H9 (cell line): Measurements from ENCODE around the gene CD1E. TPM values are rescaled to one million over a fixed set of nuclear protein-coding genes. Genes with fewer than 3 reads are reported as not detected.

Source experiments
- DNase-seq: peaks from one replicate; pipeline ENCODE4 v3.0.0-alpha.2; 2017
- H2AFZ ChIP-seq: one replicate; pipeline ENCODE4 v1.6.1; 2013; ENCODE audit warnings: mild to moderate bottlenecking, low read length, control low read depth, moderate library complexity
- H2AK5ac ChIP-seq: 2 replicates; pipeline ENCODE4 v1.6.1; 2013; ENCODE audit warnings: low read length, control low read depth, mixed read lengths; ENCODE audit not compliant: insufficient read length
- H2BK120ac ChIP-seq: one replicate; pipeline ENCODE4 v1.6.1; 2013; ENCODE audit warnings: low read depth, mild to moderate bottlenecking, low read length, control low read depth, inconsistent platforms; ENCODE audit not compliant: poor library complexity, severe bottlenecking
- H2BK12ac ChIP-seq: 2 replicates; pipeline ENCODE4 v1.6.1; 2013; ENCODE audit warnings: low read length, control low read depth, mixed read lengths, low read depth; ENCODE audit not compliant: insufficient read length
- H2BK15ac ChIP-seq: 2 replicates; pipeline ENCODE4 v1.6.1; 2013; ENCODE audit warnings: low read depth, low read length, control low read depth
- H2BK20ac ChIP-seq: one replicate; pipeline ENCODE4 v1.6.1; 2013; ENCODE audit warnings: low read depth, mild to moderate bottlenecking, low read length, control low read depth, inconsistent platforms; ENCODE audit not compliant: poor library complexity, severe bottlenecking
- H2BK5ac ChIP-seq: 2 replicates; pipeline ENCODE4 v1.6.1; 2013; ENCODE audit warnings: low read length, control low read depth, mixed read lengths; ENCODE audit not compliant: insufficient read length
- H3K14ac ChIP-seq: 2 replicates; pipeline ENCODE4 v1.6.1; 2013; ENCODE audit warnings: low read length, control low read depth; ENCODE audit not compliant: insufficient read depth
- H3K18ac ChIP-seq: 2 replicates; pipeline ENCODE4 v1.6.1; 2013; ENCODE audit warnings: low read depth, mild to moderate bottlenecking, mixed read lengths, low read length, control low read depth; ENCODE audit not compliant: insufficient read length
- H3K23ac ChIP-seq: 2 replicates; pipeline ENCODE4 v1.6.1; 2013; ENCODE audit warnings: low read length, control low read depth, mixed read lengths, low read depth; ENCODE audit not compliant: insufficient read length
- H3K23me2 ChIP-seq: 2 replicates; pipeline ENCODE4 v1.6.1; 2013; ENCODE audit warnings: low read depth, mild to moderate bottlenecking, mixed read lengths, low read length, control low read depth; ENCODE audit not compliant: insufficient read length, poor library complexity, severe bottlenecking
- H3K27ac ChIP-seq: 2 replicates; pipeline ENCODE4 v1.5.1; 2013; ENCODE audit warnings: low read length, control low read depth, mixed read lengths, low read depth; ENCODE audit not compliant: insufficient read length
- H3K27me3 ChIP-seq: 2 replicates; pipeline ENCODE4 v1.6.1; 2013; ENCODE audit warnings: low read length, control low read depth, inconsistent platforms; ENCODE audit not compliant: insufficient read depth
- H3K4ac ChIP-seq: 2 replicates; pipeline ENCODE4 v1.6.1; 2013; ENCODE audit warnings: low read depth, mild to moderate bottlenecking, control low read depth, inconsistent platforms, low read length, moderate library complexity
- H3K4me1 ChIP-seq: 2 replicates; pipeline ENCODE4 v1.6.1; 2013; ENCODE audit warnings: low read length, control low read depth, inconsistent platforms; ENCODE audit not compliant: insufficient read depth
- H3K4me2 ChIP-seq: 2 replicates; pipeline ENCODE4 v1.6.1; 2013; ENCODE audit warnings: low read length, control low read depth, mixed read lengths; ENCODE audit not compliant: insufficient read length, insufficient read depth
- H3K56ac ChIP-seq: 2 replicates; pipeline ENCODE4 v1.6.1; 2013; ENCODE audit warnings: low read depth, mild to moderate bottlenecking, mixed read lengths, low read length, control low read depth; ENCODE audit not compliant: insufficient read length
- H3K79me1 ChIP-seq: 2 replicates; pipeline ENCODE4 v1.6.1; 2013; ENCODE audit warnings: low read depth, mild to moderate bottlenecking, moderate library complexity, low read length, control low read depth, inconsistent platforms; ENCODE audit not compliant: insufficient read depth, poor library complexity, severe bottlenecking
- H3K79me2 ChIP-seq: 2 replicates; pipeline ENCODE4 v1.6.1; 2013; ENCODE audit warnings: low read length, control low read depth, inconsistent platforms; ENCODE audit not compliant: insufficient read depth
- H3K9ac ChIP-seq: 2 replicates; pipeline ENCODE4 v1.6.1; 2013; ENCODE audit warnings: low read length, control low read depth, mixed read lengths; ENCODE audit not compliant: insufficient read length; ENCODE audit errors: extremely low read depth
- H3K9me3 ChIP-seq: one replicate; pipeline ENCODE4 v1.6.1; 2013; ENCODE audit warnings: low read depth, low read length, inconsistent platforms; ENCODE audit not compliant: control insufficient read depth
- H3T11ph ChIP-seq: one replicate; pipeline ENCODE4 v1.6.1; 2013; ENCODE audit warnings: mild to moderate bottlenecking, low read length, control low read depth, inconsistent platforms
- H4K20me1 ChIP-seq: one replicate; pipeline ENCODE4 v1.6.1; 2013; ENCODE audit not compliant: control insufficient read depth, insufficient read length, insufficient read depth
- H4K5ac ChIP-seq: 2 replicates; pipeline ENCODE4 v1.6.1; 2013; ENCODE audit warnings: low read depth, mild to moderate bottlenecking, mixed read lengths, low read length, control low read depth; ENCODE audit not compliant: insufficient read length
- H4K8ac ChIP-seq: replicated peaks from 2 replicates; pipeline ENCODE4 v1.6.1; 2013; ENCODE audit warnings: low read length, control low read depth, mixed read lengths, low read depth; ENCODE audit not compliant: insufficient read length
- H4K91ac ChIP-seq: 2 replicates; pipeline ENCODE4 v1.6.1; 2013; ENCODE audit warnings: low read depth, mild to moderate bottlenecking, moderate library complexity, mixed read lengths, low read length, control low read depth; ENCODE audit not compliant: insufficient read length
- H3K27ac Mint-ChIP-seq, 3 experiments: 2 replicates in 2 of 3; 3 replicates in 1 of 3; pipeline ENCODE4 v1.8.0; 2020 to 2021; ENCODE audit warnings: mixed read lengths in 3 of 3, mild to moderate bottlenecking in 1 of 3, moderate library complexity in 1 of 3
- H3K27me3 Mint-ChIP-seq: 2 replicates; pipeline ENCODE4 v1.8.0; 2021; ENCODE audit warnings: low read depth, mild to moderate bottlenecking, moderate library complexity, mixed read lengths
- H3K36me3 Mint-ChIP-seq, 3 experiments: 2 replicates in 2 of 3; 3 replicates in 1 of 3; pipeline ENCODE4 v1.8.0; 2020 to 2021; ENCODE audit warnings: low read depth in 3 of 3, mixed read lengths in 3 of 3; ENCODE audit not compliant: insufficient read depth in 1 of 3
- H3K4me1 Mint-ChIP-seq, 2 experiments: 2 replicates each; pipeline ENCODE4 v1.8.0; 2020; ENCODE audit warnings: mixed read lengths in 2 of 2
- H3K4me3 Mint-ChIP-seq, 2 experiments: 2 replicates in 1 of 2; 3 replicates in 1 of 2; pipeline ENCODE4 v1.8.0; 2020 to 2021; ENCODE audit warnings: mild to moderate bottlenecking in 2 of 2, mixed read lengths in 2 of 2, moderate library complexity in 1 of 2
- H3K9me3 Mint-ChIP-seq, 2 experiments: 2 replicates in 1 of 2; 3 replicates in 1 of 2; pipeline ENCODE4 v1.8.0; 2020; ENCODE audit warnings: mild to moderate bottlenecking in 2 of 2, mixed read lengths in 2 of 2, moderate library complexity in 1 of 2
- WGBS: extraction: QIAGEN DNeasy Blood & Tissue Kit; methylation state at CpG from one replicate; pipeline ENCODE4 v1.1.7; 2013; ENCODE audit warnings: missing lambda C conversion rate, low lambda C conversion rate, mixed read lengths; ENCODE audit not compliant: insufficient read length; ENCODE audit errors: extremely low coverage; 5-methylcytosine and 5-hydroxymethylcytosine counted together
- total RNA-seq: library from RNA; stranded (reverse); gene quantifications from 2 replicates; pipeline ENCODE4 v1.2.1, GENCODE V29; 2021
- TF ChIP-seq, protein P1 (sequence below): fragments of 200-600 bp; sonication (generic); conservative IDR thresholded peaks from 3 replicates; pipeline ENCODE4 v1.8.0; 2021; ENCODE audit warnings: antibody characterized with exemption, mild to moderate bottlenecking

Gene CD1E
- total RNA-seq, 1 experiment from 2014 or later = not detected

GRCh38 chr1:158330391-158331105 is 23.1 kb upstream of the CD1E start:
- Mint-ChIP-seq H3K4me3 (no peak overlapping the region), H3K4me1 (no peaks in the 10 kb centered on the region), H3K27me3 (no peaks in the 10 kb centered on the region; the same call in 1 of the 2 replicates), H3K27ac (no peak overlapping the region), H3K36me3 (no peaks in the 10 kb centered on the region), H3K9me3 (no peaks in the 10 kb centered on the region)
- Histone ChIP-seq H4K91ac (no peak overlapping the region), H2BK120ac (no peak overlapping the region), H2BK12ac (no peak overlapping the region), H2BK5ac (no peak overlapping the region), H3K4me2 (no peak overlapping the region), H3K23me2 (no peaks in the 10 kb centered on the region), H3K14ac (no peak overlapping the region), H3K4me1 (no peaks in the 10 kb centered on the region), H2BK15ac (no peak overlapping the region), H3K27me3 (no peaks in the 10 kb centered on the region), H2AFZ (no peak overlapping the region), H2AK5ac (no peak overlapping the region), H2BK20ac (no peak overlapping the region), H4K8ac (no peak overlapping the region), H4K5ac (no peak overlapping the region), H3K9me3 (no peaks in the 10 kb centered on the region), H3K56ac (no peak overlapping the region), H3K79me2 (no peaks in the 10 kb centered on the region), H4K20me1 (no peaks in the 10 kb centered on the region), H3K4ac (no peak overlapping the region), H3T11ph (no peak overlapping the region), H3K23ac (no peak overlapping the region), H3K18ac (no peak overlapping the region), H3K9ac (no peak overlapping the region), H3K79me1 (no peaks in the 10 kb centered on the region), H3K27ac (no peak overlapping the region)
- no CpG with 5 or more reads among the region's 11 CpGs for WGBS
- TF ChIP-seq, protein P1, sequence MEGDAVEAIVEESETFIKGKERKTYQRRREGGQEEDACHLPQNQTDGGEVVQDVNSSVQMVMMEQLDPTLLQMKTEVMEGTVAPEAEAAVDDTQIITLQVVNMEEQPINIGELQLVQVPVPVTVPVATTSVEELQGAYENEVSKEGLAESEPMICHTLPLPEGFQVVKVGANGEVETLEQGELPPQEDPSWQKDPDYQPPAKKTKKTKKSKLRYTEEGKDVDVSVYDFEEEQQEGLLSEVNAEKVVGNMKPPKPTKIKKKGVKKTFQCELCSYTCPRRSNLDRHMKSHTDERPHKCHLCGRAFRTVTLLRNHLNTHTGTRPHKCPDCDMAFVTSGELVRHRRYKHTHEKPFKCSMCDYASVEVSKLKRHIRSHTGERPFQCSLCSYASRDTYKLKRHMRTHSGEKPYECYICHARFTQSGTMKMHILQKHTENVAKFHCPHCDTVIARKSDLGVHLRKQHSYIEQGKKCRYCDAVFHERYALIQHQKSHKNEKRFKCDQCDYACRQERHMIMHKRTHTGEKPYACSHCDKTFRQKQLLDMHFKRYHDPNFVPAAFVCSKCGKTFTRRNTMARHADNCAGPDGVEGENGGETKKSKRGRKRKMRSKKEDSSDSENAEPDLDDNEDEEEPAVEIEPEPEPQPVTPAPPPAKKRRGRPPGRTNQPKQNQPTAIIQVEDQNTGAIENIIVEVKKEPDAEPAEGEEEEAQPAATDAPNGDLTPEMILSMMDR = no peak
- DNase-seq = no peak
